Activated effector memory CD4-positive, alpha-beta T cell treated with Interleukin-2 at 50 U/mL for 16 hours (primary cell): ENCODE results near the gene PSG2.
"Not testable (repeated sequence)": the region's sequence is repeated elsewhere in the genome, so short reads cannot be mapped to it uniquely, and the experiment has no call there.

Source experiments
- DNase-seq: peaks from one replicate; pipeline ENCODE4 v3.0.0-alpha.2; 2020

Gene PSG2

DNA sequence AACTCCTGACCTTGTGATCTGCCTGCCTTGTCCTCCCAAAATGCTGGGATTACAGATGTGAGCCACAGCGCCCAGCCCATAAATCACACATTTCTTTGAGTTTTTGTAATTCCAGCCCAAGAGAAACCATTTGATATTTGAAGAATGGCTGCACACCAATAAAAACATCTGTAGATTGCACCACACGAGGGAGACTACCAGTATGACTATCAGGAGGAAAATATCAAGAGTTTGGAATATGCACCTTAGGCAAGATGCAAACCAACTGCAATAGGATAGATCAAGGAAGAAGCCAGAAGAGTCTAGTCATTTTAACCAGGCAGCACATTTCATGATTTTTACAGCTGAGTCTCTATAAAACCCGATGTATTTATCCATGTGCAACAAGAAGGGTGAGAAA lies 20.1 kb downstream of the PSG2 start:
- DNase-seq = not testable (repeated sequence)

GRCh38 chr19:43061326-43061725 lies 21.2 kb downstream of the PSG2 start:
- DNase-seq = not testable (repeated sequence)

- not testable (repeated sequence) for DNase-seq
Measured at GRCh38 chr19:43060254-43060653, 22.2 kb downstream of the PSG2 start.

GRCh38 chr19:43059482-43059881 lies 23.0 kb downstream of the PSG2 start:
- DNase-seq = not testable (repeated sequence)

GRCh38 chr19:43058440-43058839 lies 24.1 kb downstream of the PSG2 start:
- DNase-seq = not testable (repeated sequence)

DNA sequence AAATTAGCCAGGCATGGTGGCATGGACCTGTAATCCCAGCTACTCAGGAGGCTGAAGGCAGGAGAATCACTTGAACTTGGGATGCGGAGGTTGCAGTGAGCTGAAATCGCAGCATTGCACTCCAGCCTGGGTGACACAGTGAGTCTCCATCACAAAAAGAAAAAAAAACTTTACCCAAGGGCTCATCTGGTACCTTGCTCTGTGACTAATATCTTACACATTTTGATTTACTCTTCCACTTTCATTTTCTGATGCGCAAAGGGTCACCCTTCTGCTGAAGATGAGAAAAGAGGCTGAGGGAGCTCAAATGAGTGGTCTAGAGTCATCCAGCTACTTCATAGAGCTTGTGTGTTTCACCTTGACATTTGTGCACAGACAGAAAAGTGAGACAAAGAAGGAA lies 34.5 kb downstream of the PSG2 start:
- not testable (repeated sequence) for DNase-seq

DNA sequence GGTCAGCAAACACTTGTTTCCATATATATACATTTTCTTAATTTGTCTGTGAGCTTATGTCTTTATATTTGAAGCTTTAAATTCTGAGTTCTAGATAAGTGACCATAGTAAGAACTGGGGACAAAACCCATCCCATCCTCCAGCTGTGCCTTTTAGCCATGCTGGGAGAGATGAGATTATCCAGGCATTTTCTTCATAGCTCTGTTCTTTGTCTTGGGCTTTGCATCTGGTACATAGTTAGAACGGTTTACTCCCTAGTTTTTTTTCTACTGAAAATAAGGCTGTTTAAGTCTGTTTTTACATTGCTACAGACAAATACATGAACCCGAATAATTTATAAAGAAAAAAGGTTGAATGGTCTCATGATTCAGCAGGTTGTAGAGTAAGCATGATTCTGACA lies 35.9 kb downstream of the PSG2 start:
- DNase-seq = not testable (repeated sequence)

DNA sequence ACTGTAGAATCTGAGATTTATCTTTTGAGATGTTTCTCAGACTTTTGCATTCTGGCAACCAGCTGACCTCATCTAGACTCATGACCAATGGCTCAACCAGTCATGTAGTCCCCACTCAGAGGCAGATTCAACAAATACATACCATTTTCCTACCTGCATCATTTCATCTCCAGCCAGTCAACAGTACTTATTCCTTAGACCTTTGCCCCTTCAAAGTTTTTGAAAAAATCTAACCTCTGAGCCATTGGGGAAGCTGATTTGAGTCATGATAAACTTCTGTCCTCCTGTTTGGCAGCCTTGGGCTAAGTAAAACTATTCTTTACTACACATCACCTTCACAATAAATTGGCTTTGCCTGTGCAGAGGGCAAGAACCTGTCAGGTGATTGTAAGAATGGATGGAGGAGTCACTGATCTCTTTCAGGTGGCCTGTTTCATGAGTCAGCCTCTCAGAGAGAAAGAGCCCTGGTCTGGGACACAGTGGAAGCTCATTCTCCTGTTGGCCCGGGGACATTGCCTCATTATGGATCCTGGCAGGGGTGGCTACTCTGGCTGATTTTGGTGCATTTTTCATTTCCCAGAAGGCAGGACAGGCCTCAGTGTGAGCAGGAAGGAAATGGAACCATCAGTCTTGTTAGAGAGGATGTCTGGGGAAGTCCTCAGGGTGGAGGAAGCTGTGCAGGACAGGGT lies 38.9 kb downstream of the PSG2 start:
- DNase-seq = not testable (repeated sequence)

DNA sequence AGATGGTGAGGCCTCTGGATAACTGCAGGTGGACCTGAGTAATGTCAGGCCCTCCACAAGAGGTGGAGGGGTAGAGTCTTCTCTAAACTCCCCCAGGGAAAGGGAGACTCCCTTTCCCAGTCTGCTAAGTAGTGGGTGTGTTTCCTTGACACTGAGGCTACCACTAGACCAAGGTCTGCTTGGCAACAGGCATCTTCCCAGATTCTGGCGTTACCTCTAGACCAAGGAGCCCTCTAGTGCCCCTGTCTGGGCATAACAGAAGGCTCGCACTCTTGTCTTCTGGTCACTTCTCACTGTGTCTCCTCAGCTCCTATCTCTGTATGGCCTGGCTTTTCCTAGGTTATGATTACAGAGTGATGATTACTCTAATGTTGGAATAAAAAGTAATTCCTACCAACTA lies 50.9 kb downstream of the PSG2 start:
- DNase-seq = not testable (repeated sequence)

DNA sequence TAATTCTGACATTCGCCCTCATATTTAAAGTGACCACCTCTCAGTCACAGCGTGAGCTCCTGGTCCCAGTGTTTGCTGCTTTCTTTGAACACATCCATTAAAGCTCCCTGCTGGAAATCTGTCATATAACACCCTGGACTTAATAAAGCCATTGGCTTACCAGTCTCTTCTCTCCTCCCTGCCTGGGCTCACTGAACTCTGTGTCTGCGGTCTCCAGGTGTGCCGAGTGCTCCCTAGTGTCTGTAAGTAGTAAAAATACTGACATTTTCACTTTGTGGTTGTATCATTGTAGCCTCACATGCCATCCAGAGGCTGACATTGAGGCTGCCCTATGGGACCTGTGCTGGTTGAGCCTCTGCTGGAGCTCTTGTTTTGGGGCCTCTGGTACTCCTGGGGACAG lies 53.6 kb downstream of the PSG2 start:
- DNase-seq = no peak

DNA sequence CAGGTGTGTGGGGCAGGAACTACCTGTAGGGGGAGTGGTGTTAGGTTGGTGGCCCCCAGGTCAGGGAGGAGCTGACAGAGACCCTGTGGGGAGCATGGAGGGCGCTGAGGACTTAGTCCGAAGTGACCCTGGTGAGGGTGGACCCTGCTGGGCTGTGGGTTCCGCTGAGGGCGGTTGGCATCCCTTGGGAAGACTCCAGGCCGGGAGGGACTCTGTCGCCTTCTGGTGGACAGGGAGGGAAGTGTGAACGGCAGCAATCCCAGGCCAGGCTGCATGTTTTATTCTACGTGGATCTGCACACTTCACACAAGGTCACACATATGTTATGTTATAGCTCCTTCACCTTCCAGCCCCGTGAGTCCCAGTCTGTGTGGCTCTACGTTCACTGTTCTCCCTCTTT lies 54.5 kb downstream of the PSG2 start:
- not testable (repeated sequence) for DNase-seq

DNA sequence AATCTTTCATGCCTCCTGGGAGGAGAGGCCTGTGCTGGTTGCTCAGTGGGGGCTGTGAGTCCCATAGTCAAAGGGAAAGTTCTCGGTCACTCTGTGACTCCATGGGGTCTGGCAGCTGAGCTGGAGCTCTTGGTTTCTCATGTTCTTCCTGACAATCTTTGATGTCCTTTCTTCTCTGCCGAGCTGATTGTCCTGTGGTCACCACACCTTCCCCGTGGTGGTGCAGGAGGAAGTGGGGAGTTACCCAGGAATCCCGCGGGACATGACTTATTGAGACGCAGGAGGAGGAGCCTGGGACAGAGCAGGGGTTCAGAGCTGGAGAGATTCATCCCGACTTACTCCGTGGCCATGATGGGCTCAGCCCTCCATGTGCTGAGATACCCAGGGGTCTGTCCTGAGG lies 55.4 kb downstream of the PSG2 start:
- DNase-seq = not testable (repeated sequence)

- not testable (repeated sequence) for DNase-seq
Measured at GRCh38 chr19:43026369-43026768, 56.1 kb downstream of the PSG2 start, which contains the start of gene PSG11. Gene PSG11, minus strand, starts transcription at chr19:43026469. Its CDS starts 97 bp downstream, at chr19:43026372.

DNA sequence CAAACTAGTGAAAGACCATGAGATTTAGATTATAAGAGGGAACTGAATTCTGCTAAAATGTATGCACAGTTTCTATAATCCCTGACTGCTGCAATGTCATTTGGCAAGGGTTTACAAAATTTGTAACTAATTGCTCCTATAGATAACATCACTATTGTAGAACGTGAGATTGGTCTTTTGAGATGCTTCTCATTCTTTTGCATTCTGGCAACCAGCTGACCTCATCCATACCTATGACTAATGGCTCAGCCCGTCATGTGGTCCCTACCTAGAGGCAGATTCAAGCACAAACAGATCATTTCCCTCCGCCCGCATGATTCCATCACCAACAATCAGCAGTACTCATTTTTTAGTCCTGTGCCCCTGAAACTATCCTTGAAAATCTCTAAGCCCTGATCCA lies 60.4 kb downstream of the PSG2 start:
- DNase-seq = not testable (repeated sequence)

DNA sequence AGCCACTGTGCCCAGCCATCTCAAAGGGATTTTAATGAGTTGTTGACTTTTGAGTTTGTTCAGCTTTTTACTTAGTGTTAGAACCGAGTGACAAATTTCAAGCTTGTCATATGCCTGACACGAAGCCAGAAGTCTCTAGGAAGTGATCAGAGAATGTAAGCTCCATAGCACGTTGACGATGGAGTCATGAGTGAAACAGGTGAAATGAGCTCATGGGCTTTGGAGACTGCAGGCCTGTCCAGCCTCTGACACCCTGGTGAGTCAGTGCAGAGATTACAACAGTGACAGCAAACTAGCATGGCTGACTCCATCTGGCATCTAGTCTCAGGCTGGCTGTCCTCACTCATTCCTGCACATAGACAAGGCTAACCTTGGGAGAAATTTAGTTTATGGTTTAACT lies 60.9 kb downstream of the PSG2 start:
- DNase-seq = not testable (repeated sequence)

DNA sequence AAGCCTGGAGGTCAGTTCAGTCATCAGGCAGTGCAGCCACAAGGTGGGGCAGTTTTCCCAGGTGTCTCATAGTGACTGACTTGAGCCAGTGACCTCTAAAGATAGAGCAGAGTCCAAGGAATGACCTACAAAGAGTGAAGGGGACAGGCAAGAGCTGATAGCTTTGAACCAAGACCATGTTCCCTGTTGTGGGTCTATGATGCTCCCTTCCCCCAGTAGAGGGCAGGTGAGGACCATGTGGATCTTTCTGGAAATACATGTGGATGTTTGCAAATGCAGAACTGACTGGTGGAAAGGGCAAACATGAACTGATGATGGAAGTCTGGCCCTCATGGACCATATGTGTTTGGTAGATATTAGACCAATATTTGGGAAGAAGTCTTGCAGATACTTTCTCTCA lies 62.9 kb downstream of the PSG2 start:
- DNase-seq = not testable (repeated sequence)
